GM12875 (cell line): Measurements from ENCODE around the gene CLEC12A.

Experiments
- H3K4me3 ChIP-seq: one replicate; pipeline ENCODE4 v1.5.1; 2011; ENCODE audit warnings: low read depth, low read length, control low read depth
- CTCF ChIP-seq: IDR thresholded peaks from 2 replicates; pipeline ENCODE4 v1.5.1; 2011; ENCODE audit warnings: low read depth, mild to moderate bottlenecking, control low read depth, inconsistent platforms, low read length, moderate library complexity, borderline replicate concordance; ENCODE audit not compliant: insufficient read depth

The CLEC12A gene

GRCh38 chr12:10031771-10032175 is 60.6 kb downstream of the CLEC12A start:
- TF ChIP-seq CTCF, result no peak

GRCh38 chr12:10033783-10034545 is 62.8 kb downstream of the CLEC12A start:
- no peak for TF ChIP-seq CTCF
- no peak overlapping the region for H3K4me3 ChIP-seq

More at GRCh38 chr12:10031771-10032175, 60.6 kb downstream of the CLEC12A start:
- H3K4me3 ChIP-seq, result no peak overlapping the region
